ENCODE measurements around the gene KAZN.
"Not testable (repeated sequence)": the region's sequence is repeated elsewhere in the genome, so short reads cannot be mapped to it uniquely, and the experiment has no call there.

Gene KAZN

GRCh38 chr1:14570514-14570913 lies 28.0 kb upstream of the KAZN start:
- no peak overlapping the region for H3K9ac ChIP-seq (ENCODE audit: low read length)
- H3K27ac ChIP-seq (ENCODE audit: low read length): no peak overlapping the region
- peaks cover 4% of the 10 kb centered on the region for H3K4me1 ChIP-seq (ENCODE audit: control insufficient read depth, low read depth, low read length)
- H3K9me3 ChIP-seq (ENCODE audit: control insufficient read depth, low read depth, low read length): no peaks in the 10 kb centered on the region
- no peak overlapping the region for H3K4me3 ChIP-seq (ENCODE audit: low read length)
- H3K36me3 ChIP-seq (ENCODE audit: control insufficient read depth, low read depth, low read length): no peaks in the 10 kb centered on the region
- no peaks in the 10 kb centered on the region for H3K27me3 ChIP-seq (ENCODE audit: control insufficient read depth, insufficient read depth, low read length)

- H3K36me3 ChIP-seq (ENCODE audit: control insufficient read depth, low read depth, low read length): no peaks in the 10 kb centered on the region
- no peak overlapping the region for H3K4me3 ChIP-seq (ENCODE audit: low read length)
- H3K4me1 ChIP-seq (ENCODE audit: control insufficient read depth, low read depth, low read length): peaks cover 4% of the 10 kb centered on the region
- no peak overlapping the region for H3K9ac ChIP-seq (ENCODE audit: low read length)
- no peaks in the 10 kb centered on the region for H3K9me3 ChIP-seq (ENCODE audit: control insufficient read depth, low read depth, low read length)
- no peaks in the 10 kb centered on the region for H3K27me3 ChIP-seq (ENCODE audit: control insufficient read depth, insufficient read depth, low read length)
- no peak overlapping the region for H3K27ac ChIP-seq (ENCODE audit: low read length)
These were observed 26.4 kb upstream of the KAZN start for GRCh38 chr1:14571810-14572767.

GRCh38 chr1:14572861-14573260 lies 25.6 kb upstream of the KAZN start:
- H3K9ac ChIP-seq (ENCODE audit: low read length): no peak overlapping the region
- H3K27me3 ChIP-seq (ENCODE audit: control insufficient read depth, insufficient read depth, low read length): no peaks in the 10 kb centered on the region
- H3K4me3 ChIP-seq (ENCODE audit: low read length): no peak overlapping the region
- H3K36me3 ChIP-seq (ENCODE audit: control insufficient read depth, low read depth, low read length): no peaks in the 10 kb centered on the region
- H3K9me3 ChIP-seq (ENCODE audit: control insufficient read depth, low read depth, low read length): no peaks in the 10 kb centered on the region
- no peak overlapping the region for H3K27ac ChIP-seq (ENCODE audit: low read length)
- peaks cover 4% of the 10 kb centered on the region for H3K4me1 ChIP-seq (ENCODE audit: control insufficient read depth, low read depth, low read length)

GRCh38 chr1:14576155-14576554 lies 22.3 kb upstream of the KAZN start:
- H3K27me3 ChIP-seq (ENCODE audit: control insufficient read depth, insufficient read depth, low read length): no peaks in the 10 kb centered on the region
- no peaks in the 10 kb centered on the region for H3K9me3 ChIP-seq (ENCODE audit: control insufficient read depth, low read depth, low read length)
- H3K27ac ChIP-seq (ENCODE audit: low read length): no peak overlapping the region
- no peak overlapping the region for H3K4me3 ChIP-seq (ENCODE audit: low read length)
- peaks cover 4% of the 10 kb centered on the region for H3K4me1 ChIP-seq (ENCODE audit: control insufficient read depth, low read depth, low read length)
- H3K36me3 ChIP-seq (ENCODE audit: control insufficient read depth, low read depth, low read length): no peaks in the 10 kb centered on the region
- no peak overlapping the region for H3K9ac ChIP-seq (ENCODE audit: low read length)

GRCh38 chr1:14577261-14577660 lies 21.2 kb upstream of the KAZN start:
- Histone ChIP-seq H3K27me3 (ENCODE audit: control insufficient read depth, insufficient read depth, low read length) (no peaks in the 10 kb centered on the region), H3K36me3 (ENCODE audit: control insufficient read depth, low read depth, low read length) (no peaks in the 10 kb centered on the region), H3K9ac (ENCODE audit: low read length) (no peak overlapping the region), H3K4me3 (ENCODE audit: low read length) (no peak overlapping the region), H3K9me3 (ENCODE audit: control insufficient read depth, low read depth, low read length) (no peaks in the 10 kb centered on the region), H3K27ac (ENCODE audit: low read length) (no peak overlapping the region), H3K4me1 (ENCODE audit: control insufficient read depth, low read depth, low read length) (peaks cover under 1% of the 10 kb centered on the region)

- Histone ChIP-seq H3K4me3 (ENCODE audit: low read length) (no peak overlapping the region), H3K9ac (ENCODE audit: low read length) (no peak overlapping the region), H3K27me3 (ENCODE audit: control insufficient read depth, insufficient read depth, low read length) (no peaks in the 10 kb centered on the region)
These were observed 20.3 kb upstream of the KAZN start for GRCh38 chr1:14578156-14578555.

GRCh38 chr1:14580295-14580694 lies 18.2 kb upstream of the KAZN start:
- H3K36me3 ChIP-seq (ENCODE audit: control insufficient read depth, low read depth, low read length); H3K4me3 ChIP-seq (ENCODE audit: low read length); H3K9ac ChIP-seq (ENCODE audit: low read length); H3K27me3 ChIP-seq (ENCODE audit: control insufficient read depth, insufficient read depth, low read length); H3K27ac ChIP-seq (ENCODE audit: low read length); H3K4me1 ChIP-seq (ENCODE audit: control insufficient read depth, low read depth, low read length); H3K9me3 ChIP-seq (ENCODE audit: control insufficient read depth, low read depth, low read length): not testable (repeated sequence)

More at GRCh38 chr1:14578156-14578555, 20.3 kb upstream of the KAZN start:
- Histone ChIP-seq H3K36me3 (ENCODE audit: control insufficient read depth, low read depth, low read length) (no peaks in the 10 kb centered on the region), H3K27ac (ENCODE audit: low read length) (no peak overlapping the region), H3K9me3 (ENCODE audit: control insufficient read depth, low read depth, low read length) (no peaks in the 10 kb centered on the region), H3K4me1 (ENCODE audit: control insufficient read depth, low read depth, low read length) (no peaks in the 10 kb centered on the region)

GRCh38 chr1:14580986-14581385 lies 17.5 kb upstream of the KAZN start:
- Histone ChIP-seq H3K27me3 (ENCODE audit: control insufficient read depth, insufficient read depth, low read length) (no peaks in the 10 kb centered on the region), H3K9ac (ENCODE audit: low read length) (no peak overlapping the region), H3K27ac (ENCODE audit: low read length) (no peak overlapping the region), H3K36me3 (ENCODE audit: control insufficient read depth, low read depth, low read length) (no peaks in the 10 kb centered on the region), H3K4me1 (ENCODE audit: control insufficient read depth, low read depth, low read length) (no peaks in the 10 kb centered on the region), H3K9me3 (ENCODE audit: control insufficient read depth, low read depth, low read length) (no peaks in the 10 kb centered on the region), H3K4me3 (ENCODE audit: low read length) (no peak overlapping the region)

GRCh38 chr1:14583788-14584187 lies 14.7 kb upstream of the KAZN start:
- Histone ChIP-seq H3K36me3 (ENCODE audit: control insufficient read depth, low read depth, low read length) (no peaks in the 10 kb centered on the region), H3K4me1 (ENCODE audit: control insufficient read depth, low read depth, low read length) (no peaks in the 10 kb centered on the region), H3K9ac (ENCODE audit: low read length) (no peak overlapping the region), H3K9me3 (ENCODE audit: control insufficient read depth, low read depth, low read length) (no peaks in the 10 kb centered on the region), H3K27me3 (ENCODE audit: control insufficient read depth, insufficient read depth, low read length) (no peaks in the 10 kb centered on the region), H3K4me3 (ENCODE audit: low read length) (no peak overlapping the region), H3K27ac (ENCODE audit: low read length) (no peak overlapping the region)

GRCh38 chr1:14585728-14586127 lies 12.8 kb upstream of the KAZN start:
- Histone ChIP-seq H3K9ac (ENCODE audit: low read length) (no peak overlapping the region), H3K27me3 (ENCODE audit: control insufficient read depth, insufficient read depth, low read length) (no peaks in the 10 kb centered on the region), H3K9me3 (ENCODE audit: control insufficient read depth, low read depth, low read length) (no peaks in the 10 kb centered on the region), H3K27ac (ENCODE audit: low read length) (no peak overlapping the region), H3K36me3 (ENCODE audit: control insufficient read depth, low read depth, low read length) (no peaks in the 10 kb centered on the region), H3K4me3 (ENCODE audit: low read length) (no peak overlapping the region), H3K4me1 (ENCODE audit: control insufficient read depth, low read depth, low read length) (peaks cover 3% of the 10 kb centered on the region)

- Histone ChIP-seq H3K27ac (ENCODE audit: low read length) (no peak overlapping the region), H3K36me3 (ENCODE audit: control insufficient read depth, low read depth, low read length) (no peaks in the 10 kb centered on the region), H3K4me1 (ENCODE audit: control insufficient read depth, low read depth, low read length) (peaks cover 35% of the 10 kb centered on the region), H3K4me3 (ENCODE audit: low read length) (no peak overlapping the region), H3K9ac (ENCODE audit: low read length) (no peak overlapping the region), H3K9me3 (ENCODE audit: control insufficient read depth, low read depth, low read length) (no peaks in the 10 kb centered on the region), H3K27me3 (ENCODE audit: control insufficient read depth, insufficient read depth, low read length) (peaks cover 30% of the 10 kb centered on the region)
These were observed 7.9 kb upstream of the KAZN start for GRCh38 chr1:14590411-14591180.

Data from iPS-18a (cell line).